KMS-11 (cell line): ENCODE data around the gene WNT8A.

ENCODE experiments used
- H2AFZ ChIP-seq: fragments of 200-600 bp; sonication (generic); 2 replicates; pipeline ENCODE4 v1.6.1; 2016; ENCODE audit warnings: antibody characterized with exemption, mixed run types, low read depth
- H3K27ac ChIP-seq: fragments of 200-600 bp; sonication (generic); 2 replicates; pipeline ENCODE4 v1.6.1; 2016; ENCODE audit warnings: mild to moderate bottlenecking, mixed run types
- H3K27me3 ChIP-seq: fragments of 200-600 bp; sonication (generic); 2 replicates; pipeline ENCODE4 v1.6.1; 2017; ENCODE audit warnings: mild to moderate bottlenecking, low read depth, mixed run types, moderate library complexity; ENCODE audit not compliant: insufficient read depth
- H3K36me3 ChIP-seq: fragments of 200-600 bp; sonication (generic); 2 replicates; pipeline ENCODE4 v1.6.1; 2017; ENCODE audit warnings: mild to moderate bottlenecking, mixed run types; ENCODE audit not compliant: insufficient read depth
- H3K4me1 ChIP-seq: fragments of 200-600 bp; sonication (generic); 2 replicates; pipeline ENCODE4 v1.6.1; 2016; ENCODE audit warnings: mild to moderate bottlenecking, low read depth, mixed run types; ENCODE audit not compliant: poor library complexity, severe bottlenecking
- H3K4me2 ChIP-seq: fragments of 200-600 bp; sonication (generic); 2 replicates; pipeline ENCODE4 v1.7.0; 2016; ENCODE audit warnings: mild to moderate bottlenecking, mixed run types
- H3K4me3 ChIP-seq: fragments of 200-600 bp; sonication (generic); IDR thresholded peaks from 2 replicates; pipeline ENCODE4 v1.6.1; 2017; ENCODE audit warnings: low read depth, low read length, mixed read lengths; ENCODE audit not compliant: insufficient read depth
- H3K79me2 ChIP-seq: fragments of 200-600 bp; sonication (generic); 2 replicates; pipeline ENCODE4 v1.6.1; 2016; ENCODE audit warnings: low read depth, mixed run types; ENCODE audit not compliant: insufficient read depth
- H3K9ac ChIP-seq: fragments of 200-600 bp; sonication (generic); 2 replicates; pipeline ENCODE4 v1.6.1; 2016; ENCODE audit warnings: mild to moderate bottlenecking, mixed run types
- H4K20me1 ChIP-seq: fragments of 200-600 bp; sonication (generic); 2 replicates; pipeline ENCODE4 v1.6.1; 2016; ENCODE audit warnings: mild to moderate bottlenecking, mixed run types; ENCODE audit not compliant: insufficient read depth
- CTCF ChIP-seq: fragments of 200-600 bp; sonication (generic); conservative IDR thresholded peaks from 2 replicates; pipeline ENCODE4 v1.6.1; 2017; ENCODE audit warnings: low read depth, mild to moderate bottlenecking, antibody characterized with exemption, low read length, moderate library complexity, mixed read lengths

Gene WNT8A

GRCh38 chr5:138109463-138110265 lies 25.8 kb downstream of the WNT8A start:
- no peaks in the 10 kb centered on the region for H3K4me1 ChIP-seq
- H3K27me3 ChIP-seq = no peaks in the 10 kb centered on the region
- H3K36me3 ChIP-seq = no peaks in the 10 kb centered on the region
- H3K79me2 ChIP-seq = no peaks in the 10 kb centered on the region
- no peak overlapping the region for H2AFZ ChIP-seq
- TF ChIP-seq CTCF = no peak
- H3K27ac ChIP-seq = no peak overlapping the region
- H3K4me3 ChIP-seq = no peak overlapping the region
- H3K4me2 ChIP-seq = no peak overlapping the region
- no peak overlapping the region for H3K9ac ChIP-seq
- no peaks in the 10 kb centered on the region for H4K20me1 ChIP-seq

- H3K79me2 ChIP-seq = no peaks in the 10 kb centered on the region
- H3K4me1 ChIP-seq = no peaks in the 10 kb centered on the region
- no peak overlapping the region for H2AFZ ChIP-seq
- no peak overlapping the region for H3K27ac ChIP-seq
- no peaks in the 10 kb centered on the region for H3K27me3 ChIP-seq
- H3K4me2 ChIP-seq = no peak overlapping the region
- no peak for TF ChIP-seq CTCF
- no peaks in the 10 kb centered on the region for H3K36me3 ChIP-seq
- no peak overlapping the region for H3K4me3 ChIP-seq
- H3K9ac ChIP-seq = no peak overlapping the region
- H4K20me1 ChIP-seq = no peaks in the 10 kb centered on the region
Observed at GRCh38 chr5:138110266-138110963, 26.6 kb downstream of the WNT8A start.

DNA sequence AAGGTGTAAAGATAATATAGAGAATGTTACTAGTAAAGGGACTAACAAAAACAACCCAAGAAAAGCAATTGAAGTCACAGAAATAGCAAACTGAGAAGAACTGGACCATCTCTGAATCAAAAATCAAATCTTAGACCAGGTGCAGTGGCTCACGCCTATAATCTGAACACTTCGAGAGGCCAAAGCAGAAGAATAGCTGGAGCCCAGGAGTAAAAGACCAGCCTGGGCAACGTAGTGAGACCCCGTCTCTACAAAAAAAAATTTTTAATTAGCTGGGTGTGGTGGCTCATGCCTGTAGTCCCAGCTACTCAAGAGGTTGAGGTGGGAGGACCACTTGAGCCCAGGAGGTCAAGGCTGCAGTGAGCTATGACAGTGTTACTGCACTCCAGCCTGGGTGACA lies 27.3 kb downstream of the WNT8A start:
- Histone ChIP-seq H3K4me3 (no peak overlapping the region), H3K27ac (no peak overlapping the region), H3K36me3 (no peaks in the 10 kb centered on the region), H3K4me2 (no peak overlapping the region), H4K20me1 (no peaks in the 10 kb centered on the region), H2AFZ (no peak overlapping the region), H3K27me3 (no peaks in the 10 kb centered on the region), H3K9ac (no peak overlapping the region), H3K4me1 (no peaks in the 10 kb centered on the region), H3K79me2 (no peaks in the 10 kb centered on the region)
- no peak for TF ChIP-seq CTCF

DNA sequence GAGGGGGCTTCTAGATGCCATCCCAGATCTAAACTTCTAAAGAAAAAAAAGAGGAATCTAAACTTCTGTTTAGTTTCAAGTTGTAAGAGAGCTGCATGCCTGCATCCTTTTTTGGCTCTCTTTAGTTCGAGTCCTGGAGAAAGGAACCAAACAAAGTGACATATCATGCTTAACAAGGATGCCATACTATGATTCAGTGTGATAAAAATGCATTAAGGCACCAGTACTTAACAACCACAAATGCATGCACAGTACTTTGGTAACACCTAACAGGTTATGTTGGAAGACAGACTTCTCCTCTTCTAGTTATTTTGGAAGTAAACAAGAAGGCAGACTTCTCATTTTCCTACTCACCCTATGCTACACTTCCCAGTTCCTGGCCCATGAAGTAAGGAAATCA lies 28.1 kb downstream of the WNT8A start:
- no peak for TF ChIP-seq CTCF
- Histone ChIP-seq H3K27ac (no peak overlapping the region), H3K4me2 (no peak overlapping the region), H4K20me1 (no peaks in the 10 kb centered on the region), H3K36me3 (no peaks in the 10 kb centered on the region), H3K27me3 (no peaks in the 10 kb centered on the region), H3K9ac (no peak overlapping the region), H3K4me3 (no peak overlapping the region), H2AFZ (no peak overlapping the region), H3K4me1 (no peaks in the 10 kb centered on the region), H3K79me2 (no peaks in the 10 kb centered on the region)
